GM12801 (cell line): ENCODE measurements around the gene NGEF.

Experiments used
- TF ChIP-seq, protein P1 (sequence below): IDR thresholded peaks from one replicate; pipeline ENCODE4 v1.5.1; 2011; ENCODE audit warnings: control low read depth; ENCODE audit not compliant: insufficient read length; ENCODE audit errors: extremely low read depth

The NGEF gene

DNA sequence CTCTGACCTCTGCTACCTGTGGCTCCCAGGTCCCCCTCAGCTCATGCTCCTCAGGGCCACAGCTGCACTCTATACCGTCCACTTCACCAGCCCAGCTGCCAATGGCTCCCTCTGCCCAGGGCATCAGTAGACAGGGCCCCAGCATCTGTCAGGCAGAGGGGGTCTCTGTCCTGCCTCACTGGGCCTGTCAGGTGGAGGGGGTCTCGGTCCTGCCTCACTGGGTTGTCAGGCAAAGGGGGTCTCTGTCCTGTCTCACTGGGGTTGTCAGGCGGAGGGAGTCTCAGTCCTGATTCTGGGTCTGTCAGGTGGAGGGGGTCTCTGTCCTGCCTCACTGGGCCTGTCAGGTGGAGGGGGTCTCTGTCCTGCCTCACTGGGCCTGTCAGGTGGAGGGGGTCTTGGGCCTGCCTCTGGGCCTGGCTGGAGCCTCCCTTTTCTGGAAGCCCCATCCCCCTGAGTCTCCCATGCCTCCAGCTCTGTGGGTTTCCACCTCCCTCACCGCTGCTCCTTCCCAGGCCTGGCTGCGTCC, 123.1 kb downstream of the NGEF start:
- TF ChIP-seq, protein P1, sequence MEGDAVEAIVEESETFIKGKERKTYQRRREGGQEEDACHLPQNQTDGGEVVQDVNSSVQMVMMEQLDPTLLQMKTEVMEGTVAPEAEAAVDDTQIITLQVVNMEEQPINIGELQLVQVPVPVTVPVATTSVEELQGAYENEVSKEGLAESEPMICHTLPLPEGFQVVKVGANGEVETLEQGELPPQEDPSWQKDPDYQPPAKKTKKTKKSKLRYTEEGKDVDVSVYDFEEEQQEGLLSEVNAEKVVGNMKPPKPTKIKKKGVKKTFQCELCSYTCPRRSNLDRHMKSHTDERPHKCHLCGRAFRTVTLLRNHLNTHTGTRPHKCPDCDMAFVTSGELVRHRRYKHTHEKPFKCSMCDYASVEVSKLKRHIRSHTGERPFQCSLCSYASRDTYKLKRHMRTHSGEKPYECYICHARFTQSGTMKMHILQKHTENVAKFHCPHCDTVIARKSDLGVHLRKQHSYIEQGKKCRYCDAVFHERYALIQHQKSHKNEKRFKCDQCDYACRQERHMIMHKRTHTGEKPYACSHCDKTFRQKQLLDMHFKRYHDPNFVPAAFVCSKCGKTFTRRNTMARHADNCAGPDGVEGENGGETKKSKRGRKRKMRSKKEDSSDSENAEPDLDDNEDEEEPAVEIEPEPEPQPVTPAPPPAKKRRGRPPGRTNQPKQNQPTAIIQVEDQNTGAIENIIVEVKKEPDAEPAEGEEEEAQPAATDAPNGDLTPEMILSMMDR: no peak

DNA sequence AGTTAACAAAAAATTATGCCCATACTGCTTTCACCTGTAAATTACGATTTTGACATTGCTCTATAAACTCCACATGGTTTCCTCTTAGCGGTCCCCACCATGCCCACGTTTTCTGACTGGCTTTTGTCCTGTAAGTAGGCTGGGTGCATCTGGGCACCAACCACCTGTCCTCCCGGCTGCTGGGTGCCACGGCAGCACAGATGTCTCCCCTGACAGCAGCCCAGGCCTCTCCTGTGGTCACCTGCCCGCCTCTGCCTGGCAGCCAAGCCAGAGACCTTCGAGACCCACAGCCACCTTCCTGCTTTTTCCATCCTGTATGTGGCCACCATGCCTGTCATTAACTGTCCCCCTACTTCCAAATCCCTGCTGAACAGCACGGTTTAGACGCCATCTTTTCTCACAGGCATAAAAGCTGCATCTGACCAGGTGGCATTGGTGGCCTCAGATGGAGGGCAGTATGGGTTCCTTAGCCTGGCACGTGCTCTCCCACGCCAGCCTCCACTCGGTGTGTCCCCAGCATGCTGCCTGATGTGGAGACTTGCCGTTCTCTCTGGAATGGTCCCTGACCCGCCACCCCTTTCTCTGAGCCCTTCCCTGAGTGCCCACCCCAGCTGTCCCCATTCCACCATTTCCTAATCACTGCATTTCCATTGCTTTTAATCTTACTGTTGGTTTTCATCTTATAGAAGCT, 124.1 kb downstream of the NGEF start:
- TF ChIP-seq, protein P1: no peak

DNA sequence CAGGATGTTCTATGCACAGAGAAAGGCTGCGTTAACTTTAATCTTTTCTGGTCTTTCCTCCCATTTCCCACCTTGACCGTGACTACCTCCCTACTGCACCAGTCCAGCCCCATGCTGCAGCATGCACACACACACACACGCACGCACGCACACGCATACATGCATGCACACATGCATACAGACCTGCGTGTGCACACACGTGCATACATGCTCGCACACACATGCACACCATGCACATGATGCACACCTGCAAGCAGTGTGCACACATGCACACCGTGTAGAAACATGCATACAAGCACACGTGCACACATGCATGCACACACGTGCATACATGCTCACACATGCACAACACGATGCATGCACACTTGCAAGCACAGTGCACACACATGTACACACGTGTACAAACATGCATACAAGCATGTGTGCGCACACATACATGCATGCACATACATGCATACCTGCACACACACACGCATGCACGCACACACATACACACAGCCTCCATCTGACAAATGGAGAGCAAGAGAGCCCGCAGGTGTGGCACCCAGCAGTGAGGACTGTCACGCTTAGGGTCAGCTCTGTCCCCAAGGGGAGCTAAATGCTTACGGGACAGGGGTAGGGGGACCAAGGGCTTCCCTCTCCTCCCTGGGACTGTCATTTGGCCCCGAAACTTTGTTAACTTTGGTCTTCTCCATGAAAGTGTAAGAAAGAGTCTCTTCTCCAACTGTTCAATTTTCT, 124.8 kb downstream of the NGEF start:
- TF ChIP-seq, protein P1: no peak

DNA sequence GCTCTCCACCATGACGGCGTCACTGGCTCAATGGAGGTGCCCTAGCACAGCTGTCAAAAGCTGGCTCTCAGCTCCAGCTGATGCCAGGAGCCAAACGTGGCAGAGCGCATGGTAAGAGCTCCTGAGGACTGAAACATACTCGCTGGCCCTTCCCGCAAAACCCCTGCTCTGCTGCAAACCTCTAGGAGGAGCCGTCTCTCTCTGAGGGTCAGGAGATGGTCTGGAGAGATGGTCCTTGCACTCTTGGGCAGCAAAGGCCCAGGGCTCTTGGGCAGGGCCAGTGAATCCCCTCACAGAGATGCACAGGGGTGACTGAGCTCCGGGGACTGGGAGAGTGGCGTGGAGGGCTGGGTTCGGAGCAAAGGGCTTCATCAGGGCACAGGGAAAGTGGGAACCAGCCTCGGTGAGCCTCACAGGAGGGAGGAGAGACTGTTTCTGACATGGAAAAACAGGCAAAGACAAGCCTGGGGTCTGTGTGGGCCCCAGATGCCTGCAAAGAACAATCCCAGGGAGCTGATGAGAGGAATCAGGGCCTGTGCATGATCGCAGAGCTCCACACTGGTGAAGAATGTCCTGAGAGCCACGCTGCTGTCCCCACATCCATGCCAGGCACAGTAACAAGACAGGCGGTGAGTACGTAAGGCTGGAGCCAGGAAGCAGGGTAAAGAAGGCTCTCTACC, 125.7 kb downstream of the NGEF start:
- TF ChIP-seq, protein P1: no peak

DNA sequence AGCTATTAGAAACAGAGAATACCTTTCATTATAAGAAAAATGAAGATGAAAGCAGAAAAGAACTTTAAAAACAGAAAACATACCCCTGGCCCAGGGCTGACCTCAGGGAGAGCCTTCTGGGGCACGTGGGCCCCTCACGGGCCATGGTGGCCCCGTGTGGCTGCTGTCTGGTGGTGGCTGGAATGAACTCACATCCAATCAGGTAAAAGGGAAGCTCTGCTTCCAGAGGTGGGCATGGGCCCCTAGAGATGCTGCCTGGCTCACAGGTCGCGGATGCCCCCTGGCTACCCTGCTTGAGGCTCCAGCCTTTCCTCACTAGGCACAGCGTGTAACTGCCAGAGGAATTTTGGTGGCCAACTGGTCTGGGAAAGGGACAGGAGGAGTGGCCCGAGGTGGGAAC, 126.4 kb downstream of the NGEF start:
- TF ChIP-seq, protein P1: no peak

DNA sequence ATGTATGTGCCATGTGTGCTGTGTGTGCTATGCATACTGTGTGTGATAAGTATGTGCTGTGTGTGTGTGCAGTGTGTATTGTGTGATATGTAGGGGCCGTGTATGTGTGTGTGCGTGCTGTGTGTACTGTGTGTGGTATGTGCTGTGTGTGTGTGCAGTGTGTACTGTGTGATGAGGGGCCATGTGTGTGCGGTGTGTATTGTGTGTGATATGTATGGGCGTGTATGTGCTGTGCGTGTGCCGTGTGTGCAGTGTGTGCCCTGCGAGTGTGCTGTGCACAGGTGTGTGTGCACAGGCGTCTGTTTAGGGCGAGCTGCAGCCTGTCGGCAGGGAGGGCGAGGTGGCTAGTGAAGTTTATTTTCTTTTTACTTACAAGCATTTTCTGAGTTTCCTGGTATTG, 126.9 kb downstream of the NGEF start:
- TF ChIP-seq, protein P1: no peak

DNA sequence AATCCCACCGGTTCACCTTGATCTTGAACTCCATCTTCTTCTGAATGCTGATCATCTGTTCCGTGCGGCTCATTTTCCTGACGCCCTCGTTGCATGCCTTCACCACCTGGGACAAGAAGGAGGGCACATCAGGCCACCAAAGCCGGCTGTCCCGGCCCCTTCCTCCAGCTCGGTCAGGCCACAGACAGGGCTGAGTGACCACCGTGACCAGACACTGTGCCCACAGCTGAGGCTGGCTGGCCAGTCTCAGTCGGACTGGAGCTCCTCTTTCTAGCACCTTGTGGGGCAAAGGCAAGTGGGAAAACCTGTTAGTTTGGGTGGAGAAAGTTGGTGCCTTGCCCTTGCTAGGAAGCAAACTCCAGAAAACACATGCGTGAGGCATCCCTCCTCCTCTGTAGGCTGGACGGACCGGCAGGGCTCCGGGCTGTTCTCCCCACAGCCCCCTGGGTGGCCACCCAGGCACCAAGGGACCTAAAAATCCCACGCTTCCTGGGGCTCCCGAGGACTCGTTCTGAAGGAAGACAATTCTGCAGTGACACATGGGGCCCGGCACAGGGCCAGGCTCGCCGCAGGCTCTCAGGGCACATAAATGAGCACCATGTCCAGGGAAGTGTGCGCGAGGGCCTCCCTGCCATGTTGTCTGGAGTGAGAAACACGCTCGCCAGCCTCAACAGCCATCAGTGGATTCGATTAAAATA, 127.6 kb downstream of the NGEF start:
- TF ChIP-seq, protein P1: no peak
